ENCODE measurements around the gene PDE9A. TPM values are rescaled to one million over a fixed set of nuclear protein-coding genes. Genes with fewer than 3 reads are reported as not detected.

Gene PDE9A
- total RNA-seq, 4 donors from 2014 or later = 26.7 to 30.6 (median 28.7) TPM

GRCh38 chr21:42662430-42663199 is 9.2 kb downstream of the PDE9A start:
- no peak for DNase-seq (ENCODE audit: low spot score in 2 of 2)
- Histone ChIP-seq H3K27me3 (peaks cover 0 to 2% of the 10 kb centered on the region in 2 donors), H3K4me1 (peaks cover 0 to 71% (median 24%) of the 10 kb centered on the region in 4 donors), H3K27ac (no peak overlapping the region), H3K4me3 (no peak overlapping the region), H3K36me3 (no peaks in the 10 kb centered on the region), H3K9me3 (no peaks in the 10 kb centered on the region)
- TF ChIP-seq CTCF (IDR thresholded peaks at IDR 0.05) (no peak), EP300 (IDR thresholded peaks at IDR 0.05) (no peak), POLR2A (IDR thresholded peaks at IDR 0.05) (no peak)
- WGBS, 2 donors = 96 to 97% methylated on average over 20 of the region's 20 CpGs

- TF ChIP-seq EP300 (IDR thresholded peaks at IDR 0.05) (no peak), CTCF (IDR thresholded peaks at IDR 0.05) (no peak), POLR2A (IDR thresholded peaks at IDR 0.05) (no peak)
- 87 to 89% methylated on average over 18 of the region's 18 CpGs for WGBS, 2 donors
- no peaks in the 10 kb centered on the region for H3K9me3 ChIP-seq
- no peaks in the 10 kb centered on the region for H3K27me3 ChIP-seq
- H3K27ac ChIP-seq = peak overlapping the region in 2 of 4 donors; percentile 34 to 90
- DNase-seq (ENCODE audit: low spot score in 2 of 2) = no peak
- no peak overlapping the region for H3K4me3 ChIP-seq
- H3K36me3 ChIP-seq = no peaks in the 10 kb centered on the region
- peaks cover 0 to 71% (median 24%) of the 10 kb centered on the region in 4 donors for H3K4me1 ChIP-seq
Measured at GRCh38 chr21:42663200-42663750, 9.9 kb downstream of the PDE9A start.

GRCh38 chr21:42663860-42664535 is 10.6 kb downstream of the PDE9A start:
- Histone ChIP-seq H3K9me3 (no peaks in the 10 kb centered on the region), H3K36me3 (no peaks in the 10 kb centered on the region), H3K4me3 (no peak overlapping the region), H3K4me1 (peaks cover 0 to 71% (median 27%) of the 10 kb centered on the region in 4 donors), H3K27me3 (no peaks in the 10 kb centered on the region), H3K27ac (peak overlapping the region; percentile 20 to 90 (median 80))
- TF ChIP-seq CTCF (IDR thresholded peaks at IDR 0.05) (no peak), POLR2A (IDR thresholded peaks at IDR 0.05) (no peak), EP300 (IDR thresholded peaks at IDR 0.05) (no peak)
- WGBS, 2 donors = 59 to 92% methylated on average over 13 to 15 of the region's 15 CpGs
- no peak for DNase-seq (ENCODE audit: low spot score in 2 of 2)

- Histone ChIP-seq H3K36me3 (no peaks in the 10 kb centered on the region), H3K27ac (peak overlapping the region; percentile 20 to 90 (median 80)), H3K9me3 (no peaks in the 10 kb centered on the region), H3K4me3 (no peak overlapping the region), H3K27me3 (no peaks in the 10 kb centered on the region), H3K4me1 (peaks cover 0 to 71% (median 29%) of the 10 kb centered on the region in 4 donors)
- 88 to 96% methylated on average over 10 of the region's 10 CpGs for WGBS, 2 donors
- no peak for DNase-seq (ENCODE audit: low spot score in 2 of 2)
- TF ChIP-seq CTCF (IDR thresholded peaks at IDR 0.05) (no peak), POLR2A (IDR thresholded peaks at IDR 0.05) (no peak), EP300 (IDR thresholded peaks at IDR 0.05) (no peak)
Measured at GRCh38 chr21:42664614-42665013, 11.2 kb downstream of the PDE9A start.

GRCh38 chr21:42665026-42665425 is 11.6 kb downstream of the PDE9A start:
- Histone ChIP-seq H3K4me3 (no peak overlapping the region), H3K36me3 (no peaks in the 10 kb centered on the region), H3K27ac (peak overlapping the region; percentile 69 to 90 (median 84)), H3K27me3 (no peaks in the 10 kb centered on the region), H3K4me1 (peaks cover 0 to 69% (median 31%) of the 10 kb centered on the region in 4 donors), H3K9me3 (no peaks in the 10 kb centered on the region)
- TF ChIP-seq EP300 (IDR thresholded peaks at IDR 0.05) (no peak), CTCF (IDR thresholded peaks at IDR 0.05) (no peak), POLR2A (IDR thresholded peaks at IDR 0.05) (no peak)
- no peak for DNase-seq (ENCODE audit: low spot score in 2 of 2)
- 61 to 62% methylated on average over 7 to 8 of the region's 8 CpGs for WGBS, 2 donors
